ENCODE measurements around the gene PDCL2.
A peak's percentile ranks its signal among the peaks of the same experiment; 100 is the strongest.
"Not testable (repeated sequence)": the region's sequence is repeated elsewhere in the genome, so short reads cannot be mapped to it uniquely, and the experiment has no call there.

The PDCL2 gene

GRCh38 chr4:55560096-55560495 lies 31.9 kb downstream of the PDCL2 start:
- H3K27me3 ChIP-seq (ENCODE audit: low read depth, low read length), result no peaks in the 10 kb centered on the region
- no peak overlapping the region for H3K4me2 ChIP-seq (ENCODE audit: low read length)
- H3K9me3 ChIP-seq (ENCODE audit: insufficient read depth, low read length), result no peaks in the 10 kb centered on the region
- H3K36me3 ChIP-seq (replicated peaks; ENCODE audit: low read depth, low read length), result no peaks in the 10 kb centered on the region
- H3K27ac ChIP-seq (ENCODE audit: low read length), result no peak overlapping the region
- no peak overlapping the region for H3K4me3 ChIP-seq (ENCODE audit: low read length)
- peaks cover 12% of the 10 kb centered on the region for H3K4me1 ChIP-seq (ENCODE audit: low read length)
- no peaks in the 10 kb centered on the region for H3K79me2 ChIP-seq (ENCODE audit: low read length)
- no peaks in the 10 kb centered on the region for H4K20me1 ChIP-seq (ENCODE audit: insufficient read depth, low read length)
- no peak overlapping the region for H3K9ac ChIP-seq (ENCODE audit: low read length)
- no peak for TF ChIP-seq EZH2phosphoT487 (IDR thresholded peaks at IDR 0.05; ENCODE audit: low read depth)
- TF ChIP-seq CTCF (IDR thresholded peaks at IDR 0.05; ENCODE audit: low read depth, low read length), result no peak
- no peak overlapping the region for H2AFZ ChIP-seq (ENCODE audit: low read depth, low read length)

GRCh38 chr4:55554453-55555030 lies 37.5 kb downstream of the PDCL2 start:
- peak overlapping the region; percentile 64; the same call in 1 of the 2 replicates for H3K4me3 ChIP-seq (ENCODE audit: low read length)
- H3K4me2 ChIP-seq (ENCODE audit: low read length), result peak overlapping the region; percentile 66
- H4K20me1 ChIP-seq (ENCODE audit: insufficient read depth, low read length), result no peaks in the 10 kb centered on the region
- peaks cover 16% of the 10 kb centered on the region for H3K4me1 ChIP-seq (ENCODE audit: low read length)
- peak overlapping the region; percentile 33; the same call in 1 of the 2 replicates for H3K9ac ChIP-seq (ENCODE audit: low read length)
- no peak overlapping the region for H2AFZ ChIP-seq (ENCODE audit: low read depth, low read length)
- H3K9me3 ChIP-seq (ENCODE audit: insufficient read depth, low read length), result no peaks in the 10 kb centered on the region
- H3K27me3 ChIP-seq (ENCODE audit: low read depth, low read length), result 0 out of 2 replicates have a peak, but pooled peaks cover 6% of the 10 kb centered on the region
- TF ChIP-seq EZH2phosphoT487 (IDR thresholded peaks at IDR 0.05; ENCODE audit: low read depth), result no peak
- TF ChIP-seq CTCF (IDR thresholded peaks at IDR 0.05; ENCODE audit: low read depth, low read length), result peak; percentile 69
- H3K79me2 ChIP-seq (ENCODE audit: low read length), result no peaks in the 10 kb centered on the region
- H3K27ac ChIP-seq (ENCODE audit: low read length), result no peak overlapping the region
- no peaks in the 10 kb centered on the region for H3K36me3 ChIP-seq (replicated peaks; ENCODE audit: low read depth, low read length)

- TF ChIP-seq CTCF (IDR thresholded peaks at IDR 0.05; ENCODE audit: low read depth, low read length) (no peak), EZH2phosphoT487 (IDR thresholded peaks at IDR 0.05; ENCODE audit: low read depth) (no peak)
- Histone ChIP-seq H3K9ac (ENCODE audit: low read length) (peak overlapping the region; percentile 36), H3K4me3 (ENCODE audit: low read length) (peak overlapping the region; percentile 64)
Measured at GRCh38 chr4:55553441-55554201, 38.4 kb downstream of the PDCL2 start.

GRCh38 chr4:55551964-55552363 lies 40.1 kb downstream of the PDCL2 start:
- H3K9ac ChIP-seq (ENCODE audit: low read length); H3K4me3 ChIP-seq (ENCODE audit: low read length); H3K4me2 ChIP-seq (ENCODE audit: low read length); H3K27ac ChIP-seq (ENCODE audit: low read length); H2AFZ ChIP-seq (ENCODE audit: low read depth, low read length); H3K79me2 ChIP-seq (ENCODE audit: low read length); H3K36me3 ChIP-seq (replicated peaks; ENCODE audit: low read depth, low read length); H4K20me1 ChIP-seq (ENCODE audit: insufficient read depth, low read length); H3K9me3 ChIP-seq (ENCODE audit: insufficient read depth, low read length): not testable (repeated sequence)
- Histone ChIP-seq H3K27me3 (ENCODE audit: low read depth, low read length) (peaks cover 10% of the 10 kb centered on the region; the same call in 1 of the 2 replicates), H3K4me1 (ENCODE audit: low read length) (peaks cover 24% of the 10 kb centered on the region)

More at GRCh38 chr4:55553441-55554201, 38.4 kb downstream of the PDCL2 start:
- H4K20me1 ChIP-seq (ENCODE audit: insufficient read depth, low read length), result no peaks in the 10 kb centered on the region
- no peaks in the 10 kb centered on the region for H3K36me3 ChIP-seq (replicated peaks; ENCODE audit: low read depth, low read length)
- H3K9me3 ChIP-seq (ENCODE audit: insufficient read depth, low read length), result no peaks in the 10 kb centered on the region
- 0 out of 2 replicates have a peak, but pooled peaks cover 10% of the 10 kb centered on the region for H3K27me3 ChIP-seq (ENCODE audit: low read depth, low read length)
- peaks cover 17% of the 10 kb centered on the region for H3K4me1 ChIP-seq (ENCODE audit: low read length)
- peak overlapping the region; percentile 66 for H3K4me2 ChIP-seq (ENCODE audit: low read length)
- H3K27ac ChIP-seq (ENCODE audit: low read length), result no peak overlapping the region
- no peaks in the 10 kb centered on the region for H3K79me2 ChIP-seq (ENCODE audit: low read length)
- peak overlapping the region; percentile 70 for H2AFZ ChIP-seq (ENCODE audit: low read depth, low read length)
